ENCODE measurements around the gene DAPK3.

DNA sequence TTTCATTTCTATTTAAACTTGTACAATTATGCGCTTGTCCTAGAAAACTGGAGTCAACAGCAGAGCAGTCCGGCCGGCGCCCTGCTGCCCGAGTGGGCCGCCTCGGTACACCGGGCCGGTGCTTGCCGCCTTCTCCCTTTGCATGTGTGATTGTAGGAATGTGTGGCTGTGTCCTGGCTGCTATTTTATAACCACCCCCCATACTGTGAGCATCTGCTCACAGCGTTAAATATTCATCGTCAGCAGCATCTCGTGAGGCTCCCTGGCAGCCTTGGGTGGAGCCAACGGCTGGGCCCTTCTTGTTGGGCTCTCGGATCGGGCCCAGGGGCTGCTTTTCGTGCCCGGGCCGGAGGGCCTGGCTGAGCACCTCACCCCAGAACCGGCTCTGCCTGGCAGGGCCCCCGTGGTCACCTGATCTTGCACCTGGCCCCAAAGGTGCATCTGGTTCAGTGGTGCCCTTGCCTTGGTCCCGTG lies 47.3 kb upstream of the DAPK3 start:
- TF ChIP-seq POLR2A (IDR thresholded peaks at IDR 0.05; ENCODE audit: low read depth, low read length) (no peak), POLR2AphosphoS5 (IDR thresholded peaks at IDR 0.05; ENCODE audit: low read depth, low read length) (no peak), TAF1 (IDR thresholded peaks at IDR 0.05; ENCODE audit: borderline replicate concordance, low read depth, low read length) (no peak)
